Measurements from ENCODE around the gene TF.

Gene TF

DNA sequence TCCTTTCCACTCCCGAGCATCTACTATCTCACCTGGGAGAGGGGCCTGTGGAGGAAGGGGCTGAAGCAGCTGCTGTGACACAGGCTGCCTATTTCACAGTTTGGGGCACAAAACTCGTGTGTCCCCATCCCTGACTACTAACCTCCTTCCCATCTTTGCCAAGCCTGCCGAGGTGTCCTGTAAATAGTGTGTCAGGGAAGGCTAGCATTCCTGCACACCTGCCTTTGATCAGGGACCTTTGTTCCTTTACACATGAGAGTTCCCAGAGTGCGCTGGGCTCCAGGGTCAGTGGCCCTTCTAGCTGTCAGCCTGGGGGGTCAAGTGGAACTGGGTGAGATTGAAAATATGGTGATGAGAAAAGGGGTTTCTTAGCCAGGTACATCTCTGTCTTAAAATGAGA lies 13.0 kb upstream of the TF start:
- H2AFZ ChIP-seq (ENCODE audit: low read depth, low read length, severe bottlenecking) = no peak overlapping the region
- H3K36me3 ChIP-seq (ENCODE audit: low read length) = no peaks in the 10 kb centered on the region
- H3F3A ChIP-seq (ENCODE audit: insufficient read depth) = no peaks in the 10 kb centered on the region
- no peak overlapping the region for H3K4me3 ChIP-seq (ENCODE audit: insufficient read depth, low read length, poor library complexity, severe bottlenecking)
- H4K20me1 ChIP-seq (ENCODE audit: low read depth, low read length) = no peaks in the 10 kb centered on the region
- H3K27me3 ChIP-seq (ENCODE audit: low read length) = no peaks in the 10 kb centered on the region
- H3K9me3 ChIP-seq (ENCODE audit: insufficient read depth, low read length) = peaks cover 8% of the 10 kb centered on the region; the same call in 1 of the 2 replicates
- no peak overlapping the region for H3K27ac ChIP-seq (ENCODE audit: low read depth, low read length)
- H3K9ac ChIP-seq (ENCODE audit: low read length) = no peak overlapping the region
- TF ChIP-seq, protein P1, sequence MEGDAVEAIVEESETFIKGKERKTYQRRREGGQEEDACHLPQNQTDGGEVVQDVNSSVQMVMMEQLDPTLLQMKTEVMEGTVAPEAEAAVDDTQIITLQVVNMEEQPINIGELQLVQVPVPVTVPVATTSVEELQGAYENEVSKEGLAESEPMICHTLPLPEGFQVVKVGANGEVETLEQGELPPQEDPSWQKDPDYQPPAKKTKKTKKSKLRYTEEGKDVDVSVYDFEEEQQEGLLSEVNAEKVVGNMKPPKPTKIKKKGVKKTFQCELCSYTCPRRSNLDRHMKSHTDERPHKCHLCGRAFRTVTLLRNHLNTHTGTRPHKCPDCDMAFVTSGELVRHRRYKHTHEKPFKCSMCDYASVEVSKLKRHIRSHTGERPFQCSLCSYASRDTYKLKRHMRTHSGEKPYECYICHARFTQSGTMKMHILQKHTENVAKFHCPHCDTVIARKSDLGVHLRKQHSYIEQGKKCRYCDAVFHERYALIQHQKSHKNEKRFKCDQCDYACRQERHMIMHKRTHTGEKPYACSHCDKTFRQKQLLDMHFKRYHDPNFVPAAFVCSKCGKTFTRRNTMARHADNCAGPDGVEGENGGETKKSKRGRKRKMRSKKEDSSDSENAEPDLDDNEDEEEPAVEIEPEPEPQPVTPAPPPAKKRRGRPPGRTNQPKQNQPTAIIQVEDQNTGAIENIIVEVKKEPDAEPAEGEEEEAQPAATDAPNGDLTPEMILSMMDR (IDR thresholded peaks at IDR 0.05; ENCODE audit: insufficient read depth, low read length, poor library complexity, severe bottlenecking) = no peak
- TF ChIP-seq EZH2phosphoT487 (conservative IDR thresholded peaks at IDR 0.05; ENCODE audit: low read length) = no peak
- no peak overlapping the region for H3K4me2 ChIP-seq (ENCODE audit: low read depth, low read length, poor library complexity, severe bottlenecking)
- H3K9me2 ChIP-seq (replicated peaks; ENCODE audit: insufficient read depth, low read length) = no peaks in the 10 kb centered on the region
- H3K79me2 ChIP-seq (ENCODE audit: insufficient read depth, low read length) = no peaks in the 10 kb centered on the region

DNA sequence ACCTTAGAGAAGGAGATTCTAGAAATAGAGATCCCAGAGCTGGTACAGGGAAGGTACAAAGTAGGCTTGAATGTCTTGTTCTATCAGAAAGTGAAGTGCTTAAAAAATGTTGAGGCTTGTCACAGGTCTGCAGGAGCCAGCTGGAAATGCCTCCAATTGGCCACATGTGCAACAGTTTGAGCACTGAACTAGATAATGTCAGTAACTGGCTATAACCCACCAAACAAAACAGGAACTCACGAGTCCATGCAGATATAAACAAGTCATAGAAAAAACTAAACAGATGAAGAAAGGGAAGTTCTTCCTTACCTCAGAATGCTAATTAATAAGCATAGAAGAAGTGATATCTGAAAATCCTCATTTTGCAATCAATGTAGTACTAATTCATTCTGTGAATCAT lies 11.9 kb upstream of the TF start:
- H3K79me2 ChIP-seq (ENCODE audit: insufficient read depth, low read length) = no peaks in the 10 kb centered on the region
- no peak overlapping the region for H3K4me3 ChIP-seq (ENCODE audit: insufficient read depth, low read length, poor library complexity, severe bottlenecking)
- no peak overlapping the region for H2AFZ ChIP-seq (ENCODE audit: low read depth, low read length, severe bottlenecking)
- H3K36me3 ChIP-seq (ENCODE audit: low read length) = no peaks in the 10 kb centered on the region
- H3K4me2 ChIP-seq (ENCODE audit: low read depth, low read length, poor library complexity, severe bottlenecking) = no peak overlapping the region
- TF ChIP-seq, protein P1 (IDR thresholded peaks at IDR 0.05; ENCODE audit: insufficient read depth, low read length, poor library complexity, severe bottlenecking) = no peak
- no peak for TF ChIP-seq EZH2phosphoT487 (conservative IDR thresholded peaks at IDR 0.05; ENCODE audit: low read length)
- H3K9ac ChIP-seq (ENCODE audit: low read length) = no peak overlapping the region
- no peaks in the 10 kb centered on the region for H3K27me3 ChIP-seq (ENCODE audit: low read length)
- no peaks in the 10 kb centered on the region for H3K9me2 ChIP-seq (replicated peaks; ENCODE audit: insufficient read depth, low read length)
- no peaks in the 10 kb centered on the region for H3F3A ChIP-seq (ENCODE audit: insufficient read depth)
- no peaks in the 10 kb centered on the region for H4K20me1 ChIP-seq (ENCODE audit: low read depth, low read length)
- H3K9me3 ChIP-seq (ENCODE audit: insufficient read depth, low read length) = peaks cover 8% of the 10 kb centered on the region; the same call in 1 of the 2 replicates
- no peak overlapping the region for H3K27ac ChIP-seq (ENCODE audit: low read depth, low read length)

DNA sequence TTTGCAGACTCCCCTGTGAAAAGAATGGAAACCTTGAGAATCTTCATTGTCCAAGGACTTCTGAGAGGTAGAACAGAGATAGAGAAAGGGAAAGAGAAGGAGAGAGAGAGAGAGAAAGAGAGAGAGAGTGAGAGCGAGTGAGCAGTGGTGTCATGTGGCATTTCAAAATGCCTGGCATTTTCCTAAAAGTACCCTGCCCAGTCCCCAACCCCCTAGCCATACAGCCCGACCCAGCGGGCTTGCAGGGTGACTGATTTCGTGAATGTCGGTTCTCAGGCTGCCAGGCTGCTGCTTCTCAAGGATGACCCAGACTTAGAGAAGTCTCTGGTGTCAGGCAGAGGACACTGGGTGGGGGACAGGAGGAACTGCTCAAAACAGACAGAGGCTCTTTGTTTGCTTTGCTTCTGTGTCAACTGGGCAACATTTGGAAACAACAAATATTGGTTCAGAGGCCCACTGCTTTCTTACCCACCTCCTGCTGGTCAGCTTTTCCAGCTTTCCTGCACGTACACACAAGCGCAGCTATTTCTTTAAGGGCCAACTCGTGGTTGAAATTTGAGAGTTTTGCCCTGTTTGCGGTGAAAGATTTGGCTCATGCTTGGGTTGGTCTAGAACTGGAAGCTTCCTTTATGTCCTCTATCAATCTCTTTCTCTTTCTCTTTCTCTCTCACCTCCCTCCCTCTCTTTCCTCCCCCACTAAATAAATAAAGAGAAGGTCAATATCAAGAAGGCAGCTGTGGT lies 3.7 kb upstream of the TF start:
- Histone ChIP-seq H3F3A (ENCODE audit: insufficient read depth) (no peaks in the 10 kb centered on the region), H3K4me2 (ENCODE audit: low read depth, low read length, poor library complexity, severe bottlenecking) (no peak overlapping the region), H3K9me3 (ENCODE audit: insufficient read depth, low read length) (no peaks in the 10 kb centered on the region), H3K79me2 (ENCODE audit: insufficient read depth, low read length) (no peaks in the 10 kb centered on the region), H3K36me3 (ENCODE audit: low read length) (no peaks in the 10 kb centered on the region), H3K4me3 (ENCODE audit: insufficient read depth, low read length, poor library complexity, severe bottlenecking) (no peak overlapping the region), H2AFZ (ENCODE audit: low read depth, low read length, severe bottlenecking) (no peak overlapping the region), H3K27ac (ENCODE audit: low read depth, low read length) (no peak overlapping the region), H4K20me1 (ENCODE audit: low read depth, low read length) (no peaks in the 10 kb centered on the region), H3K9me2 (replicated peaks; ENCODE audit: insufficient read depth, low read length) (no peaks in the 10 kb centered on the region), H3K27me3 (ENCODE audit: low read length) (no peaks in the 10 kb centered on the region), H3K9ac (ENCODE audit: low read length) (no peak overlapping the region)
- TF ChIP-seq, protein P1 (IDR thresholded peaks at IDR 0.05; ENCODE audit: insufficient read depth, low read length, poor library complexity, severe bottlenecking) = no peak
- TF ChIP-seq EZH2phosphoT487 (conservative IDR thresholded peaks at IDR 0.05; ENCODE audit: low read length) = no peak
